Rectal smooth muscle tissue (tissue), 1 donor: ENCODE data around the gene PFN3.

Experiments used
- H3K27ac ChIP-seq: one replicate; pipeline ENCODE4 v1.7.0; 2013; ENCODE audit warnings: low read depth, low read length, inconsistent platforms
- H3K27me3 ChIP-seq: one replicate; pipeline ENCODE4 v1.7.0; 2013; ENCODE audit warnings: low read length; ENCODE audit not compliant: control insufficient read depth, insufficient read depth
- H3K36me3 ChIP-seq: one replicate; pipeline ENCODE4 v1.7.0; 2013; ENCODE audit warnings: low read length; ENCODE audit not compliant: control insufficient read depth, insufficient read depth
- H3K4me1 ChIP-seq: one replicate; pipeline ENCODE4 v1.7.0; 2013; ENCODE audit warnings: low read length; ENCODE audit not compliant: control insufficient read depth, insufficient read depth
- H3K4me3 ChIP-seq: one replicate; pipeline ENCODE4 v1.7.0; 2013; ENCODE audit warnings: low read length
- H3K9ac ChIP-seq: one replicate; pipeline ENCODE4 v1.7.0; 2013; ENCODE audit warnings: low read length

PFN3 gene

GRCh38 chr5:177369645-177370440 lies 30.6 kb downstream of the PFN3 start:
- no peak overlapping the region for H3K27ac ChIP-seq
- peaks cover 14% of the 10 kb centered on the region for H3K4me1 ChIP-seq
- peaks cover 3% of the 10 kb centered on the region for H3K36me3 ChIP-seq
- no peaks in the 10 kb centered on the region for H3K27me3 ChIP-seq
- H3K4me3 ChIP-seq, result no peak overlapping the region
- no peak overlapping the region for H3K9ac ChIP-seq

- H3K4me1 ChIP-seq, result peaks cover 14% of the 10 kb centered on the region
- no peak overlapping the region for H3K27ac ChIP-seq
These were observed 31.4 kb downstream of the PFN3 start for GRCh38 chr5:177368869-177369644.

GRCh38 chr5:177367981-177368868 lies 32.2 kb downstream of the PFN3 start:
- no peaks in the 10 kb centered on the region for H3K27me3 ChIP-seq
- no peak overlapping the region for H3K4me3 ChIP-seq
- no peak overlapping the region for H3K9ac ChIP-seq
- H3K36me3 ChIP-seq, result peaks cover 3% of the 10 kb centered on the region
- H3K27ac ChIP-seq, result no peak overlapping the region
- H3K4me1 ChIP-seq, result peaks cover 14% of the 10 kb centered on the region

More at GRCh38 chr5:177368869-177369644, 31.4 kb downstream of the PFN3 start:
- Histone ChIP-seq H3K27me3 (no peaks in the 10 kb centered on the region), H3K9ac (no peak overlapping the region), H3K4me3 (no peak overlapping the region), H3K36me3 (peaks cover 3% of the 10 kb centered on the region)

GRCh38 chr5:177367323-177367848 lies 33.1 kb downstream of the PFN3 start:
- Histone ChIP-seq H3K27me3 (no peaks in the 10 kb centered on the region), H3K4me3 (peak overlapping the region; percentile 58), H3K9ac (no peak overlapping the region), H3K4me1 (peaks cover 17% of the 10 kb centered on the region), H3K27ac (peak overlapping the region; percentile 98), H3K36me3 (peaks cover 3% of the 10 kb centered on the region)

GRCh38 chr5:177366528-177367322 lies 33.7 kb downstream of the PFN3 start:
- Histone ChIP-seq H3K27ac (peak overlapping the region; percentile 98), H3K36me3 (peaks cover 3% of the 10 kb centered on the region), H3K27me3 (no peaks in the 10 kb centered on the region), H3K9ac (peak overlapping the region; percentile 38), H3K4me3 (peak overlapping the region; percentile 65), H3K4me1 (peaks cover 17% of the 10 kb centered on the region)

GRCh38 chr5:177365845-177366527 lies 34.5 kb downstream of the PFN3 start:
- H3K27me3 ChIP-seq, result no peaks in the 10 kb centered on the region
- H3K9ac ChIP-seq, result peak overlapping the region; percentile 38
- peak overlapping the region; percentile 65 for H3K4me3 ChIP-seq

GRCh38 chr5:177364159-177364962 lies 36.1 kb downstream of the PFN3 start:
- H3K27ac ChIP-seq, result no peak overlapping the region
- peaks cover 3% of the 10 kb centered on the region for H3K36me3 ChIP-seq
- H3K27me3 ChIP-seq, result no peaks in the 10 kb centered on the region
- H3K9ac ChIP-seq, result no peak overlapping the region
- H3K4me3 ChIP-seq, result no peak overlapping the region
- peaks cover 14% of the 10 kb centered on the region for H3K4me1 ChIP-seq

More at GRCh38 chr5:177365845-177366527, 34.5 kb downstream of the PFN3 start:
- peaks cover 3% of the 10 kb centered on the region for H3K36me3 ChIP-seq
- peaks cover 14% of the 10 kb centered on the region for H3K4me1 ChIP-seq
- H3K27ac ChIP-seq, result peak overlapping the region; percentile 98

- Histone ChIP-seq H3K36me3 (peaks cover 3% of the 10 kb centered on the region), H3K27me3 (no peaks in the 10 kb centered on the region), H3K4me3 (peak overlapping the region; percentile 68), H3K4me1 (peaks cover 14% of the 10 kb centered on the region), H3K27ac (no peak overlapping the region), H3K9ac (no peak overlapping the region)
These were observed 36.9 kb downstream of the PFN3 start for GRCh38 chr5:177363565-177363964.

- no peak overlapping the region for H3K9ac ChIP-seq
- H3K4me1 ChIP-seq, result peaks cover 14% of the 10 kb centered on the region
- peak overlapping the region; percentile 68 for H3K4me3 ChIP-seq
- H3K27ac ChIP-seq, result no peak overlapping the region
- no peaks in the 10 kb centered on the region for H3K27me3 ChIP-seq
- H3K36me3 ChIP-seq, result no peaks in the 10 kb centered on the region
These were observed 37.6 kb downstream of the PFN3 start for GRCh38 chr5:177362610-177363507.

GRCh38 chr5:177362292-177362609 lies 38.2 kb downstream of the PFN3 start:
- H3K27ac ChIP-seq, result no peak overlapping the region
- H3K9ac ChIP-seq, result no peak overlapping the region
- H3K4me3 ChIP-seq, result no peak overlapping the region
- peaks cover 10% of the 10 kb centered on the region for H3K4me1 ChIP-seq
- H3K27me3 ChIP-seq, result no peaks in the 10 kb centered on the region
- H3K36me3 ChIP-seq, result no peaks in the 10 kb centered on the region
